ENCODE data around the gene EVL.

EVL gene

DNA sequence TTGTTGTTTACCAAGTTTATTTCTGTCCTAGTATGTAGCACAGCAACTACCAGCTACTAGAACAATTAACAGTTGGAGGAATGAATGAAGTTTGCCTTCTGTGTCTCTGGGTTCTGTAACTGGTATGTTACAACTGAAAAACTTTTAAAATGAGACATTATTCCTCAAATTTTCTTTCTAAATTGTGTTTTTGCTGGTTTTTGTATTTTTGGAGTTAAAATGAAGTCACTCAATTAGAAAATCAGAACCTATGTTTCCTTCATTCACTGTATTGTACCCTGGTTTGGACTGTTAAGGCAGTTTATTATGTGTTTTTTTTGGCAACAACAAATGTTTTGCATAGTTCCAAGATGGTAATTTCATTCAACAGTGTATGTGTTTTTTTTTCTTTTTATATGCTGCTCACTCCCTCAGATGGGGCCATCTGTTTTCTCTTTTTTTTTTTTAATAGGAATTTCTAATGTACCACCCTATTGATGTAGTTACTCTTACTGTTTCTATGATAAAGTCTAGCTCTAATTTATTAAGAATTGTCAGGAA is 30.2 kb upstream of the EVL start:
- TF ChIP-seq, protein P1, sequence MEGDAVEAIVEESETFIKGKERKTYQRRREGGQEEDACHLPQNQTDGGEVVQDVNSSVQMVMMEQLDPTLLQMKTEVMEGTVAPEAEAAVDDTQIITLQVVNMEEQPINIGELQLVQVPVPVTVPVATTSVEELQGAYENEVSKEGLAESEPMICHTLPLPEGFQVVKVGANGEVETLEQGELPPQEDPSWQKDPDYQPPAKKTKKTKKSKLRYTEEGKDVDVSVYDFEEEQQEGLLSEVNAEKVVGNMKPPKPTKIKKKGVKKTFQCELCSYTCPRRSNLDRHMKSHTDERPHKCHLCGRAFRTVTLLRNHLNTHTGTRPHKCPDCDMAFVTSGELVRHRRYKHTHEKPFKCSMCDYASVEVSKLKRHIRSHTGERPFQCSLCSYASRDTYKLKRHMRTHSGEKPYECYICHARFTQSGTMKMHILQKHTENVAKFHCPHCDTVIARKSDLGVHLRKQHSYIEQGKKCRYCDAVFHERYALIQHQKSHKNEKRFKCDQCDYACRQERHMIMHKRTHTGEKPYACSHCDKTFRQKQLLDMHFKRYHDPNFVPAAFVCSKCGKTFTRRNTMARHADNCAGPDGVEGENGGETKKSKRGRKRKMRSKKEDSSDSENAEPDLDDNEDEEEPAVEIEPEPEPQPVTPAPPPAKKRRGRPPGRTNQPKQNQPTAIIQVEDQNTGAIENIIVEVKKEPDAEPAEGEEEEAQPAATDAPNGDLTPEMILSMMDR (IDR thresholded peaks at IDR 0.05; ENCODE audit: low read depth, low read length): no peak
- TF ChIP-seq POLR2A (IDR thresholded peaks at IDR 0.05; ENCODE audit: extremely low read depth, insufficient read length) (no peak), MYC (IDR thresholded peaks at IDR 0.05; ENCODE audit: low read depth, low read length) (no peak)
- TF ChIP-seq, protein P2, sequence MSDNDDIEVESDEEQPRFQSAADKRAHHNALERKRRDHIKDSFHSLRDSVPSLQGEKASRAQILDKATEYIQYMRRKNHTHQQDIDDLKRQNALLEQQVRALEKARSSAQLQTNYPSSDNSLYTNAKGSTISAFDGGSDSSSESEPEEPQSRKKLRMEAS (IDR thresholded peaks at IDR 0.05; ENCODE audit: low read depth, low read length): no peak
- no peak for DNase-seq (ENCODE audit: low read depth)
- no peak overlapping the region for H3K4me3 ChIP-seq (ENCODE audit: low read depth, low read length)

DNA sequence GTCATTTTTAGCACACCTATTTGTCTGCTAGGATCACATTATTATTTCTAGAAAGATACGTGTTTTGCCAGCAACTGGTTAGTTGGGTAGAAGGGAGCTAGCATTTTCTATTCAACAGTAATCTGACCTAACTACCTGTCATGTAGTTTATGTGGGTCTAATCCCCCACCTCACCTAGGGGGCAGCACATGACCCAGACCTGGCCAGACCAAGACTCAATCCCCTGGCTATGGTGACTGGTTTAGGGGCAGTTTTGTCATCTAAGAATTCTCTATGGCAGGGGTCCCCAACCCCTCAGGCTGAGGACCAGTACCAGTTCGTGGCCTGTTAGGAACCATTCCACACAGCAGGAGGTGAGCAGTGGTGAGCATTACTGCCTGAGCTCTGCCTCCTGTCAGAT is 29.5 kb upstream of the EVL start:
- H3K4me3 ChIP-seq (ENCODE audit: low read depth, low read length): no peak overlapping the region
- TF ChIP-seq, protein P1 (IDR thresholded peaks at IDR 0.05; ENCODE audit: low read depth, low read length): no peak
- TF ChIP-seq POLR2A (IDR thresholded peaks at IDR 0.05; ENCODE audit: extremely low read depth, insufficient read length) (no peak), MYC (IDR thresholded peaks at IDR 0.05; ENCODE audit: low read depth, low read length) (no peak)
- TF ChIP-seq, protein P2 (IDR thresholded peaks at IDR 0.05; ENCODE audit: low read depth, low read length): no peak
- DNase-seq (ENCODE audit: low read depth): no peak

DNA sequence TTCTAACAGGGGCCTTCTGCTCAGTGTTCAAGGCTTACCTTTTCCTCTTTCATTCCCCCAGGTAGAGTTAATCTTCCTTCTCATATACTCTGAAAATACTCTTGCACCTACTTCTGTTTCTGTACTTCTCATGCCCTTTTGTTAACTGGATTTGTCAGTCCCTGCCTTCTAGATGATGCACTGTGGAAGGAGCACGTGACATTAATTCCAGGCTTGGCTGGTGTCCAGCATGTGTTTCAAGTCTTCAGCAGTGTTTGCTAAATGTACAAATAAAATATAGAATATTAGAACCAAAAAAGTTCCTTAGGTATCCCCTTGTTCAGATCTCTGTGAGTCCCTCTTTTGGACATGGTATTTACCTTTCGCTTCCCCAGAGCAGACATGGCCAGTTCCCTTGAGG is 27.9 kb upstream of the EVL start:
- TF ChIP-seq, protein P1 (IDR thresholded peaks at IDR 0.05; ENCODE audit: low read depth, low read length): no peak
- TF ChIP-seq, protein P2 (IDR thresholded peaks at IDR 0.05; ENCODE audit: low read depth, low read length): no peak
- no peak for TF ChIP-seq POLR2A (IDR thresholded peaks at IDR 0.05; ENCODE audit: extremely low read depth, insufficient read length)
- no peak for TF ChIP-seq MYC (IDR thresholded peaks at IDR 0.05; ENCODE audit: low read depth, low read length)
- no peak overlapping the region for H3K4me3 ChIP-seq (ENCODE audit: low read depth, low read length)
- DNase-seq (ENCODE audit: low read depth): no peak

DNA sequence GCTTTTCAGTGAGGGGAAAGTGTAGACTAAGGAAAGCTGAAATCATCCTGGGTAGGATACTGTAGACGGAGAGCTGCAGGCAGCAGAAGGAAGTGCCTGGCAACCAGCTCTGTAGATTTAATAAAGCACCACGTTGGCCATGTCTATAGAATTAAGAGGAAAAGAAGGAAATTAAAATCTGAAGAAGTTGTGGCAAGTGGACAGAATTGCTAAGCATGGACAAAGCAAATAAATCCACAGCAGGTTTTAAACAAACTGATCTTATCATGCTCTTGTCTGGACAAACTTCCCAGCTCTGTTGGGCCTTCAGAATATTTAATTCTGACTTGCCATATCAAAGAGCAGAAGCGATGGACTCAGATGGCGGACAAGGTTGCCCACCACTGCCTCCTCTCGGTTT is 27.2 kb upstream of the EVL start:
- TF ChIP-seq, protein P2 (IDR thresholded peaks at IDR 0.05; ENCODE audit: low read depth, low read length): no peak
- TF ChIP-seq POLR2A (IDR thresholded peaks at IDR 0.05; ENCODE audit: extremely low read depth, insufficient read length): no peak
- TF ChIP-seq MYC (IDR thresholded peaks at IDR 0.05; ENCODE audit: low read depth, low read length): no peak
- TF ChIP-seq, protein P1 (IDR thresholded peaks at IDR 0.05; ENCODE audit: low read depth, low read length): no peak
- H3K4me3 ChIP-seq (ENCODE audit: low read depth, low read length): no peak overlapping the region
- no peak for DNase-seq (ENCODE audit: low read depth)

DNA sequence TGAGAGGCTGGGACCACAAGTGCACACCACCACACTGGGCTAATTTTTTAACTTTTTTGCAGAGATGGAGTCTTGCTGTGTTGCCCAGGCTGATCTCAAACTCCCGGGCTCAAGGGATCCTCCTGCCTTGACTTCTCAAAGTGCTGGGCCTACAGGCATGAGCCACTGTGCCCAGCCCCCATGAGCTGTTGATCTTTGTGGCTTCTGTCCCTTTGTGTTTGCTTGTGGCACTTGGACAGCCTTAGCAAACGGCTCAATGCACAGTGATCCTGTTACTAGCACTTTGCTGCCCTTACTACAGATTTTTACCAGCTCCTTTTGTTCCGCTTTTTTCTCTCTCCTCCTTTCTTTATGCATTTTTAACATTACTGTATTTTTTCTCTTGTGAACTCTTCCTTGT is 25.3 kb upstream of the EVL start:
- peak overlapping the region; percentile 6 for H3K4me3 ChIP-seq (ENCODE audit: low read depth, low read length)
- DNase-seq (ENCODE audit: low read depth): peak; percentile 81
- TF ChIP-seq POLR2A (IDR thresholded peaks at IDR 0.05; ENCODE audit: extremely low read depth, insufficient read length) (no peak), MYC (IDR thresholded peaks at IDR 0.05; ENCODE audit: low read depth, low read length) (no peak)
- TF ChIP-seq, protein P1 (IDR thresholded peaks at IDR 0.05; ENCODE audit: low read depth, low read length): no peak
- TF ChIP-seq, protein P2 (IDR thresholded peaks at IDR 0.05; ENCODE audit: low read depth, low read length): peak; percentile 6; the same call in 1 of the 2 replicates
